Natural killer cell treated with Interleukin-12 subunit alpha and Interleukin-12 subunit beta and Interleukin-15 and Interleukin-18, amount 100 ng/mL, for 72 hours (primary cell): Measurements from ENCODE around the gene BICC1. TPM values are rescaled to one million over a fixed set of nuclear protein-coding genes. Genes with fewer than 3 reads are reported as not detected.

Source experiments
- ATAC-seq, 2 donors: fragments of 150-1000 bp; cut with Tn5 transposase in 1 of 2; sonication (Bioruptor Pico), chemical (Tn5 transposase) in 1 of 2; 2 replicates each; pipeline ENCODE4 v1.10.0; 2021
- DNase-seq: peaks from one replicate; pipeline ENCODE4 v3.0.0; 2022; ENCODE audit warnings: low spot score
- H3K27ac Mint-ChIP-seq, 2 donors: 1 replicate in 1 of 2; 2 replicates in 1 of 2; pipeline ENCODE4 v1.8.0; 2022; ENCODE audit warnings: mixed read lengths in 2 of 2, mild to moderate bottlenecking in 1 of 2, moderate library complexity in 1 of 2
- H3K27me3 Mint-ChIP-seq, 2 donors: 1 replicate in 1 of 2; 2 replicates in 1 of 2; pipeline ENCODE4 v1.8.0; 2022; ENCODE audit warnings: mixed read lengths in 2 of 2
- H3K36me3 Mint-ChIP-seq: one replicate; pipeline ENCODE4 v1.8.0; 2022; ENCODE audit warnings: mixed read lengths
- H3K4me1 Mint-ChIP-seq, 2 donors: 1 replicate in 1 of 2; 2 replicates in 1 of 2; pipeline ENCODE4 v1.8.0; 2022; ENCODE audit warnings: low read depth in 2 of 2, mixed read lengths in 2 of 2, mild to moderate bottlenecking in 1 of 2
- H3K4me3 Mint-ChIP-seq: one replicate; pipeline ENCODE4 v1.8.0; 2022; ENCODE audit warnings: mixed read lengths
- H3K9me3 Mint-ChIP-seq: 2 replicates; pipeline ENCODE4 v1.8.0; 2022; ENCODE audit warnings: mixed read lengths
- total RNA-seq, 2 donors: library from RNA; stranded (reverse); gene quantifications; one replicate each; pipeline ENCODE4 v1.2.3, GENCODE V29; 2022

BICC1 gene
- total RNA-seq, 2 donors from 2014 or later = 0.26 TPM; not detected in 1

GRCh38 chr10:58557714-58558113, 45.0 kb downstream of the BICC1 start:
- Mint-ChIP-seq H3K9me3 (peaks cover 15% of the 10 kb centered on the region), H3K27me3 (no peaks in the 10 kb centered on the region), H3K27ac (no peak overlapping the region), H3K4me3 (no peak overlapping the region), H3K36me3 (peaks cover 9% of the 10 kb centered on the region), H3K4me1 (no peaks in the 10 kb centered on the region)
- DNase-seq (no peak), ATAC-seq (no peak)

- DNase-seq = no peak
- peaks cover 11% of the 10 kb centered on the region for H3K36me3 Mint-ChIP-seq
- no peak overlapping the region for H3K4me3 Mint-ChIP-seq
- H3K27me3 Mint-ChIP-seq = no peaks in the 10 kb centered on the region
- no peak for ATAC-seq
- no peaks in the 10 kb centered on the region for H3K4me1 Mint-ChIP-seq
- no peak overlapping the region for H3K27ac Mint-ChIP-seq
- peaks cover 17% of the 10 kb centered on the region for H3K9me3 Mint-ChIP-seq
Observed at GRCh38 chr10:58560068-58560467, 47.4 kb downstream of the BICC1 start.

GRCh38 chr10:58565271-58565670, 52.6 kb downstream of the BICC1 start:
- H3K36me3 Mint-ChIP-seq = peaks cover 11% of the 10 kb centered on the region
- H3K27me3 Mint-ChIP-seq = no peaks in the 10 kb centered on the region
- ATAC-seq = no peak
- H3K4me3 Mint-ChIP-seq = no peak overlapping the region
- no peak for DNase-seq
- no peaks in the 10 kb centered on the region for H3K4me1 Mint-ChIP-seq
- peaks cover 12% of the 10 kb centered on the region for H3K9me3 Mint-ChIP-seq
- no peak overlapping the region for H3K27ac Mint-ChIP-seq

GRCh38 chr10:58567652-58568051, 55.0 kb downstream of the BICC1 start:
- ATAC-seq (no peak), DNase-seq (no peak)
- Mint-ChIP-seq H3K27ac (no peak overlapping the region), H3K36me3 (peaks cover 3% of the 10 kb centered on the region), H3K4me1 (no peaks in the 10 kb centered on the region), H3K4me3 (no peak overlapping the region), H3K27me3 (no peaks in the 10 kb centered on the region), H3K9me3 (peaks cover 2% of the 10 kb centered on the region)

- no peaks in the 10 kb centered on the region for H3K36me3 Mint-ChIP-seq
- H3K27ac Mint-ChIP-seq = no peak overlapping the region
- H3K9me3 Mint-ChIP-seq = peaks cover 3% of the 10 kb centered on the region
- H3K27me3 Mint-ChIP-seq = no peaks in the 10 kb centered on the region
- H3K4me1 Mint-ChIP-seq = no peaks in the 10 kb centered on the region
- DNase-seq (no peak), ATAC-seq (no peak)
- no peak overlapping the region for H3K4me3 Mint-ChIP-seq
Observed at GRCh38 chr10:58568428-58568935, 55.8 kb downstream of the BICC1 start.

- ATAC-seq (no peak), DNase-seq (no peak)
- no peaks in the 10 kb centered on the region for H3K27me3 Mint-ChIP-seq
- H3K9me3 Mint-ChIP-seq = peaks cover 3% of the 10 kb centered on the region
- H3K36me3 Mint-ChIP-seq = no peaks in the 10 kb centered on the region
- H3K4me1 Mint-ChIP-seq = no peaks in the 10 kb centered on the region
- H3K27ac Mint-ChIP-seq = no peak overlapping the region
- H3K4me3 Mint-ChIP-seq = no peak overlapping the region
Observed at GRCh38 chr10:58570307-58570723, 57.6 kb downstream of the BICC1 start.

GRCh38 chr10:58570979-58571378, 58.3 kb downstream of the BICC1 start:
- Mint-ChIP-seq H3K4me3 (no peak overlapping the region), H3K9me3 (peaks cover 3% of the 10 kb centered on the region), H3K27ac (no peak overlapping the region), H3K4me1 (no peaks in the 10 kb centered on the region), H3K36me3 (no peaks in the 10 kb centered on the region), H3K27me3 (no peaks in the 10 kb centered on the region)
- ATAC-seq (no peak), DNase-seq (no peak)

GRCh38 chr10:58573144-58573543, 60.5 kb downstream of the BICC1 start:
- Mint-ChIP-seq H3K4me1 (no peaks in the 10 kb centered on the region), H3K9me3 (peaks cover 3% of the 10 kb centered on the region), H3K4me3 (no peak overlapping the region), H3K36me3 (no peaks in the 10 kb centered on the region), H3K27me3 (no peaks in the 10 kb centered on the region), H3K27ac (no peak overlapping the region)
- ATAC-seq (no peak), DNase-seq (no peak)

- Mint-ChIP-seq H3K4me1 (no peaks in the 10 kb centered on the region), H3K9me3 (peaks cover 3% of the 10 kb centered on the region), H3K27ac (no peak overlapping the region), H3K4me3 (no peak overlapping the region), H3K27me3 (no peaks in the 10 kb centered on the region), H3K36me3 (no peaks in the 10 kb centered on the region)
- ATAC-seq = no peak
- DNase-seq = no peak
Observed at GRCh38 chr10:58574058-58574457, 61.4 kb downstream of the BICC1 start.

GRCh38 chr10:58575491-58575890, 62.8 kb downstream of the BICC1 start:
- DNase-seq (no peak), ATAC-seq (no peak)
- Mint-ChIP-seq H3K4me1 (no peaks in the 10 kb centered on the region), H3K4me3 (no peak overlapping the region), H3K27me3 (no peaks in the 10 kb centered on the region), H3K9me3 (peaks cover 3% of the 10 kb centered on the region), H3K27ac (no peak overlapping the region), H3K36me3 (no peaks in the 10 kb centered on the region)

- Mint-ChIP-seq H3K27me3 (no peaks in the 10 kb centered on the region), H3K4me3 (no peak overlapping the region), H3K4me1 (no peaks in the 10 kb centered on the region), H3K36me3 (no peaks in the 10 kb centered on the region), H3K27ac (no peak overlapping the region), H3K9me3 (peaks cover 3% of the 10 kb centered on the region)
- ATAC-seq (no peak), DNase-seq (no peak)
Observed at GRCh38 chr10:58576751-58577436, 64.2 kb downstream of the BICC1 start.

GRCh38 chr10:58577437-58577777, 64.7 kb downstream of the BICC1 start:
- Mint-ChIP-seq H3K4me1 (no peaks in the 10 kb centered on the region), H3K4me3 (no peak overlapping the region), H3K9me3 (peaks cover 3% of the 10 kb centered on the region), H3K36me3 (no peaks in the 10 kb centered on the region), H3K27me3 (no peaks in the 10 kb centered on the region), H3K27ac (no peak overlapping the region)
- no peak for ATAC-seq
- DNase-seq = no peak

- H3K27ac Mint-ChIP-seq = no peak overlapping the region
- DNase-seq (no peak), ATAC-seq (no peak)
- H3K36me3 Mint-ChIP-seq = no peaks in the 10 kb centered on the region
- H3K9me3 Mint-ChIP-seq = peaks cover under 1% of the 10 kb centered on the region
- no peaks in the 10 kb centered on the region for H3K4me1 Mint-ChIP-seq
- no peaks in the 10 kb centered on the region for H3K27me3 Mint-ChIP-seq
- no peak overlapping the region for H3K4me3 Mint-ChIP-seq
Observed at GRCh38 chr10:58578366-58578765, 65.7 kb downstream of the BICC1 start.

- ATAC-seq = no peak
- Mint-ChIP-seq H3K36me3 (no peaks in the 10 kb centered on the region), H3K4me3 (no peak overlapping the region), H3K4me1 (no peaks in the 10 kb centered on the region), H3K9me3 (peaks cover 3% of the 10 kb centered on the region), H3K27ac (no peak overlapping the region), H3K27me3 (no peaks in the 10 kb centered on the region)
- no peak for DNase-seq
Observed at GRCh38 chr10:58579011-58579655, 66.5 kb downstream of the BICC1 start.
